Measurements from ENCODE around the gene NOX4.
"Not testable (repeated sequence)": the region's sequence is repeated elsewhere in the genome, so short reads cannot be mapped to it uniquely, and the experiment has no call there.

Gene NOX4

GRCh38 chr11:89288004-89288403 is 203.2 kb downstream of the NOX4 start:
- DNase-seq: not testable (repeated sequence)

GRCh38 chr11:89286601-89287000 is 204.6 kb downstream of the NOX4 start:
- not testable (repeated sequence) for DNase-seq

GRCh38 chr11:89281032-89281677 is 210.0 kb downstream of the NOX4 start:
- peak; percentile 56 for DNase-seq

GRCh38 chr11:89279176-89279575 is 212.0 kb downstream of the NOX4 start:
- no peak for DNase-seq

- no peak for DNase-seq
Measured at GRCh38 chr11:89275966-89276365, 215.2 kb downstream of the NOX4 start.

All from NCI-H69 (cell line).